ENCODE measurements around the gene MAL.

- TF ChIP-seq POLR2A (IDR thresholded peaks at IDR 0.05) (no peak), CTCF (IDR thresholded peaks at IDR 0.05) (no peak)
Measured at GRCh38 chr2:95041824-95042442, 16.4 kb downstream of the MAL start.

All from Peyer's patch (tissue), 4 donors.